HCT116 (cell line): Measurements from ENCODE around the gene SLC37A3.
"Not testable (repeated sequence)": the region's sequence is repeated elsewhere in the genome, so short reads cannot be mapped to it uniquely, and the experiment has no call there.

ENCODE experiments used
- EZH2phosphoT487 ChIP-seq: fragments of 200-600 bp; IDR thresholded peaks from 2 replicates; pipeline ENCODE4 v1.6.1; 2018; ENCODE audit warnings: antibody characterized with exemption, borderline replicate concordance
- JUND ChIP-seq: IDR thresholded peaks from 2 replicates; pipeline ENCODE4 v1.6.1; 2012
- POLR2A ChIP-seq: IDR thresholded peaks from 2 replicates; pipeline ENCODE4 v1.7.0; 2011; ENCODE audit warnings: borderline replicate concordance; ENCODE audit not compliant: insufficient read depth, insufficient read length; ENCODE audit errors: extremely low read depth
- POLR2AphosphoS5 ChIP-seq: IDR thresholded peaks from 2 replicates; pipeline ENCODE4 v1.6.1; 2011; ENCODE audit warnings: mild to moderate bottlenecking, low read depth, low read length, moderate library complexity
- ZNF274 ChIP-seq: fragments of 200-500 bp; sonication (Bioruptor generic); IDR thresholded peaks from 2 replicates; pipeline ENCODE4 v1.6.1; 2014; ENCODE audit warnings: mild to moderate bottlenecking, low read depth, low read length, inconsistent platforms
- TF ChIP-seq, protein P1 (sequence below), 3 experiments: fragments of 200-600 bp in 1 of 3; sonication (generic) in 1 of 3; IDR thresholded peaks in 2 of 3; conservative IDR thresholded peaks in 1 of 3; 2 replicates each; pipeline ENCODE4 v1.5.1; 2012 to 2017; ENCODE audit warnings: low read depth in 2 of 3, low read length in 2 of 3, antibody characterized with exemption in 1 of 3, borderline replicate concordance in 1 of 3, control low read depth in 1 of 3, mild to moderate bottlenecking in 1 of 3, mixed read lengths in 1 of 3, mixed run types in 1 of 3, moderate library complexity in 1 of 3; ENCODE audit not compliant: insufficient read depth in 1 of 3
- TF ChIP-seq, protein P2 (sequence below): IDR thresholded peaks from 2 replicates; pipeline ENCODE4 v1.6.1; 2012
- TF ChIP-seq, protein P3 (sequence below): IDR thresholded peaks from 2 replicates; pipeline ENCODE4 v1.6.1; 2012; ENCODE audit warnings: low read depth
- TF ChIP-seq, protein P4 (sequence below): IDR thresholded peaks from 2 replicates; pipeline ENCODE4 v1.6.1; 2012

DNA sequence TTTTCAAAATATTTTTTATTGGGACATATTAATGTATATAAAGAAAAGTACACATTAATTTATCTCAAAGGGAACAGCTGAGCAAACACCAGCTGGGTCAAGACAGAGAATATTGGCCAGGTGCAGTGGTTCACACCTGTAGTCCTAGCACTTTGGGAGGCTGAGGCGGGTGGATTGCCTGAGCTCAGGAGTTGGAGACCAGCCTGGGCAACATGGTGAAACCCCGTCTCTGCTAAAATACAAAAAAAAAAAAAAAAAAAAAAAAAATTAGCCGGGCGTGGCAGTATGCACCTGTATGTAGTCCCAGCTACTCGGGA is 19.8 kb upstream of the SLC37A3 start:
- TF ChIP-seq POLR2AphosphoS5, POLR2A, ZNF274, JUND, EZH2phosphoT487: not testable (repeated sequence)
- TF ChIP-seq, protein P1, sequence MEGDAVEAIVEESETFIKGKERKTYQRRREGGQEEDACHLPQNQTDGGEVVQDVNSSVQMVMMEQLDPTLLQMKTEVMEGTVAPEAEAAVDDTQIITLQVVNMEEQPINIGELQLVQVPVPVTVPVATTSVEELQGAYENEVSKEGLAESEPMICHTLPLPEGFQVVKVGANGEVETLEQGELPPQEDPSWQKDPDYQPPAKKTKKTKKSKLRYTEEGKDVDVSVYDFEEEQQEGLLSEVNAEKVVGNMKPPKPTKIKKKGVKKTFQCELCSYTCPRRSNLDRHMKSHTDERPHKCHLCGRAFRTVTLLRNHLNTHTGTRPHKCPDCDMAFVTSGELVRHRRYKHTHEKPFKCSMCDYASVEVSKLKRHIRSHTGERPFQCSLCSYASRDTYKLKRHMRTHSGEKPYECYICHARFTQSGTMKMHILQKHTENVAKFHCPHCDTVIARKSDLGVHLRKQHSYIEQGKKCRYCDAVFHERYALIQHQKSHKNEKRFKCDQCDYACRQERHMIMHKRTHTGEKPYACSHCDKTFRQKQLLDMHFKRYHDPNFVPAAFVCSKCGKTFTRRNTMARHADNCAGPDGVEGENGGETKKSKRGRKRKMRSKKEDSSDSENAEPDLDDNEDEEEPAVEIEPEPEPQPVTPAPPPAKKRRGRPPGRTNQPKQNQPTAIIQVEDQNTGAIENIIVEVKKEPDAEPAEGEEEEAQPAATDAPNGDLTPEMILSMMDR (IDR thresholded peaks at IDR 0.05 in 2 of 3, conservative IDR thresholded peaks at IDR 0.05 in 1 of 3; ENCODE audit: borderline replicate concordance in 1 of 3, insufficient read depth in 1 of 3, low read depth in 2 of 3, low read length in 2 of 3), result not testable (repeated sequence)
- TF ChIP-seq, protein P2, sequence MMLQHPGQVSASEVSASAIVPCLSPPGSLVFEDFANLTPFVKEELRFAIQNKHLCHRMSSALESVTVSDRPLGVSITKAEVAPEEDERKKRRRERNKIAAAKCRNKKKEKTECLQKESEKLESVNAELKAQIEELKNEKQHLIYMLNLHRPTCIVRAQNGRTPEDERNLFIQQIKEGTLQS, result not testable (repeated sequence)
- TF ChIP-seq, protein P3, sequence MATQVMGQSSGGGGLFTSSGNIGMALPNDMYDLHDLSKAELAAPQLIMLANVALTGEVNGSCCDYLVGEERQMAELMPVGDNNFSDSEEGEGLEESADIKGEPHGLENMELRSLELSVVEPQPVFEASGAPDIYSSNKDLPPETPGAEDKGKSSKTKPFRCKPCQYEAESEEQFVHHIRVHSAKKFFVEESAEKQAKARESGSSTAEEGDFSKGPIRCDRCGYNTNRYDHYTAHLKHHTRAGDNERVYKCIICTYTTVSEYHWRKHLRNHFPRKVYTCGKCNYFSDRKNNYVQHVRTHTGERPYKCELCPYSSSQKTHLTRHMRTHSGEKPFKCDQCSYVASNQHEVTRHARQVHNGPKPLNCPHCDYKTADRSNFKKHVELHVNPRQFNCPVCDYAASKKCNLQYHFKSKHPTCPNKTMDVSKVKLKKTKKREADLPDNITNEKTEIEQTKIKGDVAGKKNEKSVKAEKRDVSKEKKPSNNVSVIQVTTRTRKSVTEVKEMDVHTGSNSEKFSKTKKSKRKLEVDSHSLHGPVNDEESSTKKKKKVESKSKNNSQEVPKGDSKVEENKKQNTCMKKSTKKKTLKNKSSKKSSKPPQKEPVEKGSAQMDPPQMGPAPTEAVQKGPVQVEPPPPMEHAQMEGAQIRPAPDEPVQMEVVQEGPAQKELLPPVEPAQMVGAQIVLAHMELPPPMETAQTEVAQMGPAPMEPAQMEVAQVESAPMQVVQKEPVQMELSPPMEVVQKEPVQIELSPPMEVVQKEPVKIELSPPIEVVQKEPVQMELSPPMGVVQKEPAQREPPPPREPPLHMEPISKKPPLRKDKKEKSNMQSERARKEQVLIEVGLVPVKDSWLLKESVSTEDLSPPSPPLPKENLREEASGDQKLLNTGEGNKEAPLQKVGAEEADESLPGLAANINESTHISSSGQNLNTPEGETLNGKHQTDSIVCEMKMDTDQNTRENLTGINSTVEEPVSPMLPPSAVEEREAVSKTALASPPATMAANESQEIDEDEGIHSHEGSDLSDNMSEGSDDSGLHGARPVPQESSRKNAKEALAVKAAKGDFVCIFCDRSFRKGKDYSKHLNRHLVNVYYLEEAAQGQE, result not testable (repeated sequence)
- TF ChIP-seq, protein P4, sequence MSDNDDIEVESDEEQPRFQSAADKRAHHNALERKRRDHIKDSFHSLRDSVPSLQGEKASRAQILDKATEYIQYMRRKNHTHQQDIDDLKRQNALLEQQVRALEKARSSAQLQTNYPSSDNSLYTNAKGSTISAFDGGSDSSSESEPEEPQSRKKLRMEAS, result not testable (repeated sequence)
